ENCODE data around the gene TP63. TPM values are rescaled to one million over a fixed set of nuclear protein-coding genes. Genes with fewer than 3 reads are reported as not detected.
"Not testable (repeated sequence)": the region's sequence is repeated elsewhere in the genome, so short reads cannot be mapped to it uniquely, and the experiment has no call there.

The TP63 gene
- total and polyA plus RNA-seq, 11 donors: 0.11 to 1.4 (median 0.37) TPM

- WGBS, 4 donors: 95 to 100% (median 97%) methylated on average over 4 of the region's 4 CpGs
- intact Hi-C loops (cut with DNase I): no loop called here
- TF ChIP-seq CTCF (IDR thresholded peaks at IDR 0.05) (no peak), POLR2A (IDR thresholded peaks at IDR 0.05) (no peak)
- ATAC-seq (no peak), DNase-seq (no peak)
- Histone ChIP-seq H3K36me3 (no peaks in the 10 kb centered on the region), H3K4me1 (no peaks in the 10 kb centered on the region), H3K27ac (no peak overlapping the region), H3K4me3 (no peak overlapping the region), H3K27me3 (no peaks in the 10 kb centered on the region), H3K9me3 (peaks cover 0 to 30% (median 2%) of the 10 kb centered on the region in 12 donors)
Measured at GRCh38 chr3:189606774-189607173, 24.4 kb upstream of the TP63 start.

- H3K4me3 ChIP-seq; H3K27ac ChIP-seq; H3K27me3 ChIP-seq; DNase-seq; ATAC-seq; intact Hi-C loops (cut with DNase I); H3K4me1 ChIP-seq; H3K36me3 ChIP-seq: not testable (repeated sequence)
- peaks cover 0 to 32% (median 2%) of the 10 kb centered on the region in 12 donors for H3K9me3 ChIP-seq
- 30 to 56% (median 34%) methylated on average over 2 of the region's 2 CpGs for WGBS, 4 donors
Measured at GRCh38 chr3:189612641-189613040, 18.5 kb upstream of the TP63 start.

- H3K4me1 ChIP-seq: no peaks in the 10 kb centered on the region
- intact Hi-C loops (cut with DNase I): no loop called here
- H3K4me3 ChIP-seq: no peak overlapping the region
- H3K27ac ChIP-seq: no peak overlapping the region
- no peaks in the 10 kb centered on the region for H3K27me3 ChIP-seq
- peaks cover 0 to 32% (median 2%) of the 10 kb centered on the region in 12 donors for H3K9me3 ChIP-seq
- WGBS, 4 donors: 89 to 100% (median 97%) methylated on average over 1 of the region's 1 CpG
- no peak for DNase-seq
- ATAC-seq: no peak
- TF ChIP-seq POLR2A (IDR thresholded peaks at IDR 0.05): no peak
- TF ChIP-seq CTCF (IDR thresholded peaks at IDR 0.05): no peak
- no peaks in the 10 kb centered on the region for H3K36me3 ChIP-seq
Measured at GRCh38 chr3:189613122-189613521, 18.1 kb upstream of the TP63 start.

GRCh38 chr3:189621948-189622603 is 9.1 kb upstream of the TP63 start:
- Histone ChIP-seq H3K9me3 (no peaks in the 10 kb centered on the region), H3K4me3 (no peak overlapping the region), H3K27me3 (no peaks in the 10 kb centered on the region), H3K27ac (no peak overlapping the region), H3K4me1 (no peaks in the 10 kb centered on the region), H3K36me3 (no peaks in the 10 kb centered on the region)
- ATAC-seq: no peak
- intact Hi-C loops (cut with DNase I): no loop called here
- 82 to 90% (median 89%) methylated on average over 9 of the region's 9 CpGs for WGBS, 4 donors
- no peak for DNase-seq
- TF ChIP-seq CTCF (IDR thresholded peaks at IDR 0.05): no peak
- no peak for TF ChIP-seq POLR2A (IDR thresholded peaks at IDR 0.05)

- no peaks in the 10 kb centered on the region for H3K27me3 ChIP-seq
- ATAC-seq: no peak
- H3K36me3 ChIP-seq: no peaks in the 10 kb centered on the region
- TF ChIP-seq CTCF (IDR thresholded peaks at IDR 0.05) (no peak), POLR2A (IDR thresholded peaks at IDR 0.05) (no peak)
- no peak overlapping the region for H3K4me3 ChIP-seq
- 79 to 84% (median 82%) methylated on average over 7 of the region's 7 CpGs for WGBS, 4 donors
- DNase-seq: no peak
- no peaks in the 10 kb centered on the region for H3K9me3 ChIP-seq
- H3K4me1 ChIP-seq: no peaks in the 10 kb centered on the region
- intact Hi-C loops (cut with DNase I): no loop called here
- H3K27ac ChIP-seq: no peak overlapping the region
Measured at GRCh38 chr3:189622629-189623028, 8.6 kb upstream of the TP63 start.
